Panc1 (cell line): ENCODE data around the gene TRPM6. TPM values are rescaled to one million over a fixed set of nuclear protein-coding genes. Genes with fewer than 3 reads are reported as not detected.

Experiments
- ATAC-seq: fragments of 200-7000 bp; cut with Tn5 transposase; 2 replicates; pipeline ENCODE4 v1.9.1; 2020; ENCODE audit warnings: mild to moderate bottlenecking, moderate library complexity
- BruUV-seq: library from RNA; stranded (reverse); fragments of 400-500 nt; replicated peaks from 2 replicates; lab custom pipeline; 2021; lab: Mats Ljungman, UMichigan
- CTCF ChIA-PET: fragments of 300-600 bp; sonication (Branson Sonifier 250); formaldehyde crosslinking; loops from one replicate; lab custom pipeline; 2022; ENCODE audit warnings: antibody characterized with exemption; lab: Charles Lee
- POLR2A ChIA-PET: fragments of 300-600 bp; sonication (Branson Sonifier 250); formaldehyde crosslinking; loops from one replicate; lab custom pipeline; 2022; ENCODE audit warnings: antibody characterized with exemption; lab: Charles Lee
- DNase-seq: peaks from one replicate; pipeline ENCODE4 v3.0.0-alpha.2; 2010; ENCODE audit warnings: low read depth, low spot score
- H3K27ac ChIP-seq: 2 replicates; pipeline ENCODE4 v1.5.1; 2011; ENCODE audit warnings: mild to moderate bottlenecking, low read length, inconsistent platforms
- H3K27me3 ChIP-seq: fragments of 200-500 bp; sonication (Bioruptor generic); 2 replicates; pipeline ENCODE4 v1.6.0; 2014; ENCODE audit warnings: low read length, inconsistent platforms; ENCODE audit not compliant: control insufficient read depth, insufficient read depth
- H3K36me3 ChIP-seq: fragments of 200-500 bp; sonication (Bioruptor generic); 2 replicates; pipeline ENCODE4 v1.5.1; 2014; ENCODE audit warnings: inconsistent platforms, mild to moderate bottlenecking, low read length, moderate library complexity; ENCODE audit not compliant: control insufficient read depth, insufficient read depth
- H3K4me1 ChIP-seq: 2 replicates; pipeline ENCODE4 v1.5.1; 2011; ENCODE audit warnings: inconsistent platforms, mild to moderate bottlenecking, low read length, moderate library complexity; ENCODE audit not compliant: control insufficient read depth, insufficient read depth
- H3K4me3 ChIP-seq, 2 experiments: 2 replicates each; pipeline ENCODE4 v1.5.1; 2011 to 2012; ENCODE audit warnings: low read depth in 2 of 2, low read length in 2 of 2, mild to moderate bottlenecking in 2 of 2, inconsistent platforms in 1 of 2, moderate library complexity in 1 of 2
- H3K9me3 ChIP-seq: fragments of 200-500 bp; sonication (Bioruptor generic); 2 replicates; pipeline ENCODE4 v1.5.1; 2014; ENCODE audit warnings: low read depth, mild to moderate bottlenecking, inconsistent platforms, low read length, moderate library complexity; ENCODE audit not compliant: control insufficient read depth, insufficient read depth
- POLR2AphosphoS5 ChIP-seq: IDR thresholded peaks from 2 replicates; pipeline ENCODE4 v1.6.1; 2012; ENCODE audit warnings: mild to moderate bottlenecking, low read depth, low read length, moderate library complexity
- SIN3A ChIP-seq: IDR thresholded peaks from 2 replicates; pipeline ENCODE4 v1.6.1; 2012; ENCODE audit warnings: low read depth, mild to moderate bottlenecking, low read length, moderate library complexity, borderline replicate concordance; ENCODE audit not compliant: insufficient read depth
- TCF7L2 ChIP-seq: IDR thresholded peaks from 2 replicates; pipeline ENCODE4 v1.6.1; 2011; ENCODE audit warnings: mild to moderate bottlenecking, low read depth, low read length, inconsistent platforms
- in situ Hi-C: cut with HindIII; loops from 2 replicates; pipeline ENCODE4 v1.10.0; 2016; ENCODE audit warnings: low sequenced_read_pairs, low pct_unique_long_range_greater_than_20kb
- intact Hi-C: fragments of 100-400 bp; cut with micrococcal nuclease; formaldehyde crosslinking; loops from one replicate; pipeline ENCODE4 v1.10.0; 2022; ENCODE audit not compliant: unreplicated experiment
- total RNA-seq: library from RNA; stranded (reverse); gene quantifications from one replicate; pipeline ENCODE4 v1.2.1, GENCODE V29; 2021; ENCODE audit not compliant: unreplicated experiment
- TF ChIP-seq, protein P1 (sequence below): fragments of 450-650 bp; IDR thresholded peaks from 2 replicates; pipeline ENCODE4 v1.5.1; 2017; ENCODE audit warnings: mild to moderate bottlenecking
- TF ChIP-seq, protein P2 (sequence below), 2 experiments: IDR thresholded peaks; 2 replicates each; pipeline ENCODE4 v1.6.1; 2011 to 2012; ENCODE audit warnings: low read depth in 2 of 2, control low read depth in 1 of 2, low read length in 1 of 2, mild to moderate bottlenecking in 1 of 2, moderate library complexity in 1 of 2; ENCODE audit not compliant: insufficient read depth in 1 of 2

The TRPM6 gene
- total RNA-seq, 1 experiment from 2014 or later, result 0.05 TPM

DNA sequence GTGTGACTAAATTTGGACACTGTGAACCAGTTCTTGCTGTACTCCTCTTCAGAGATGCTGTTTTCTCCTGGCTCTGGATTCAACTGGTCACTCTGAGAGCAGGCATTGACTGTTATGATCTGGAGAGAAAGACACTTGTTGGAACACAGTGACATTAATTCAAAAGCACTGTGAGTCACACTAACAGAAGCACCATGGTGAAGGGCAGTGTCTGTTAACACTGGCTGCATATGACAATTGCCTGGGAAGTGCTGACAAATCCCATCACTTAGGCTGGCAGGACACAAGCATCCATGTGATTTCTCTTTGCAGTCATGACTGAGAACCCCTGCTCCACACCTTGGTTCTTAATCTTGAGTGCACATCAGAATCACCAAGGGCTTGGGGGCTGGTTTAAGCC is 132.4 kb downstream of the TRPM6 start:
- intact Hi-C loops, result no loop called here
- Histone ChIP-seq H3K27ac (no peak overlapping the region), H3K9me3 (no peaks in the 10 kb centered on the region), H3K36me3 (no peaks in the 10 kb centered on the region), H3K27me3 (no peaks in the 10 kb centered on the region), H3K4me3 (no peak overlapping the region), H3K4me1 (no peaks in the 10 kb centered on the region)
- CTCF ChIA-PET, result no interaction called here
- in situ Hi-C loops, result no loop called here
- POLR2A ChIA-PET, result no interaction called here
- no peak for ATAC-seq
- DNase-seq, result no peak
- BruUV-seq, result no TSS peak
- TF ChIP-seq SIN3A (no peak), TCF7L2 (no peak), POLR2AphosphoS5 (no peak)
- TF ChIP-seq, protein P1, sequence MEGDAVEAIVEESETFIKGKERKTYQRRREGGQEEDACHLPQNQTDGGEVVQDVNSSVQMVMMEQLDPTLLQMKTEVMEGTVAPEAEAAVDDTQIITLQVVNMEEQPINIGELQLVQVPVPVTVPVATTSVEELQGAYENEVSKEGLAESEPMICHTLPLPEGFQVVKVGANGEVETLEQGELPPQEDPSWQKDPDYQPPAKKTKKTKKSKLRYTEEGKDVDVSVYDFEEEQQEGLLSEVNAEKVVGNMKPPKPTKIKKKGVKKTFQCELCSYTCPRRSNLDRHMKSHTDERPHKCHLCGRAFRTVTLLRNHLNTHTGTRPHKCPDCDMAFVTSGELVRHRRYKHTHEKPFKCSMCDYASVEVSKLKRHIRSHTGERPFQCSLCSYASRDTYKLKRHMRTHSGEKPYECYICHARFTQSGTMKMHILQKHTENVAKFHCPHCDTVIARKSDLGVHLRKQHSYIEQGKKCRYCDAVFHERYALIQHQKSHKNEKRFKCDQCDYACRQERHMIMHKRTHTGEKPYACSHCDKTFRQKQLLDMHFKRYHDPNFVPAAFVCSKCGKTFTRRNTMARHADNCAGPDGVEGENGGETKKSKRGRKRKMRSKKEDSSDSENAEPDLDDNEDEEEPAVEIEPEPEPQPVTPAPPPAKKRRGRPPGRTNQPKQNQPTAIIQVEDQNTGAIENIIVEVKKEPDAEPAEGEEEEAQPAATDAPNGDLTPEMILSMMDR, result no peak
- TF ChIP-seq, protein P2, sequence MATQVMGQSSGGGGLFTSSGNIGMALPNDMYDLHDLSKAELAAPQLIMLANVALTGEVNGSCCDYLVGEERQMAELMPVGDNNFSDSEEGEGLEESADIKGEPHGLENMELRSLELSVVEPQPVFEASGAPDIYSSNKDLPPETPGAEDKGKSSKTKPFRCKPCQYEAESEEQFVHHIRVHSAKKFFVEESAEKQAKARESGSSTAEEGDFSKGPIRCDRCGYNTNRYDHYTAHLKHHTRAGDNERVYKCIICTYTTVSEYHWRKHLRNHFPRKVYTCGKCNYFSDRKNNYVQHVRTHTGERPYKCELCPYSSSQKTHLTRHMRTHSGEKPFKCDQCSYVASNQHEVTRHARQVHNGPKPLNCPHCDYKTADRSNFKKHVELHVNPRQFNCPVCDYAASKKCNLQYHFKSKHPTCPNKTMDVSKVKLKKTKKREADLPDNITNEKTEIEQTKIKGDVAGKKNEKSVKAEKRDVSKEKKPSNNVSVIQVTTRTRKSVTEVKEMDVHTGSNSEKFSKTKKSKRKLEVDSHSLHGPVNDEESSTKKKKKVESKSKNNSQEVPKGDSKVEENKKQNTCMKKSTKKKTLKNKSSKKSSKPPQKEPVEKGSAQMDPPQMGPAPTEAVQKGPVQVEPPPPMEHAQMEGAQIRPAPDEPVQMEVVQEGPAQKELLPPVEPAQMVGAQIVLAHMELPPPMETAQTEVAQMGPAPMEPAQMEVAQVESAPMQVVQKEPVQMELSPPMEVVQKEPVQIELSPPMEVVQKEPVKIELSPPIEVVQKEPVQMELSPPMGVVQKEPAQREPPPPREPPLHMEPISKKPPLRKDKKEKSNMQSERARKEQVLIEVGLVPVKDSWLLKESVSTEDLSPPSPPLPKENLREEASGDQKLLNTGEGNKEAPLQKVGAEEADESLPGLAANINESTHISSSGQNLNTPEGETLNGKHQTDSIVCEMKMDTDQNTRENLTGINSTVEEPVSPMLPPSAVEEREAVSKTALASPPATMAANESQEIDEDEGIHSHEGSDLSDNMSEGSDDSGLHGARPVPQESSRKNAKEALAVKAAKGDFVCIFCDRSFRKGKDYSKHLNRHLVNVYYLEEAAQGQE (IDR thresholded peaks at IDR 0.05; ENCODE audit: insufficient read depth in 1 of 2, low read depth in 2 of 2, low read length in 1 of 2), result no peak

DNA sequence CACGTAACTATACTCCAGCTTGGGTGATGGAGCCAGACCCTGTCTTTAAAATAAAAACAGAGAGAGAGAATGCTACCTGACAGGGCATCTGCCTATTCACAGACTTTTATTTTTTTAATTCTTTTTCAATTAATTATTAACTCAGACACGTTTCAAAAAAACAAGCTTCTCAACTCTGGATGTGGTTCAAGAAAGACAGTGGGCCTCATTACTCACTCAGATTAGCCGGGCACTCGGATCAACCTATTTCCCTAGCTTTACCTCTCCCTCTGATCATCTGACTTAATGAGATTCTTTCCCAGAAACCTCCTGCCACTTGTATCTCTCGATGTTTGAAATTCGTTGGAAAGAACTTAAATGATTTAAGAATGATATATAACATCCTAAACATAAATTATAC is 134.1 kb downstream of the TRPM6 start:
- Histone ChIP-seq H3K4me1 (no peaks in the 10 kb centered on the region), H3K36me3 (no peaks in the 10 kb centered on the region), H3K4me3 (no peak overlapping the region), H3K27ac (no peak overlapping the region), H3K27me3 (no peaks in the 10 kb centered on the region), H3K9me3 (no peaks in the 10 kb centered on the region)
- TF ChIP-seq SIN3A (no peak), TCF7L2 (no peak), POLR2AphosphoS5 (no peak)
- TF ChIP-seq, protein P1, result no peak
- TF ChIP-seq, protein P2 (IDR thresholded peaks at IDR 0.05; ENCODE audit: insufficient read depth in 1 of 2, low read depth in 2 of 2, low read length in 1 of 2), result no peak
- ChIA-PET CTCF (no interaction called here), POLR2A (no interaction called here)
- intact Hi-C loops, result no loop called here
- no peak for DNase-seq
- no TSS peak for BruUV-seq
- in situ Hi-C loops, result no loop called here
- ATAC-seq, result no peak
